Endothelial cell of umbilical vein (primary cell): Measurements from ENCODE around the gene GTF2H4. TPM values are rescaled to one million over a fixed set of nuclear protein-coding genes. Genes with fewer than 3 reads are reported as not detected.

Source experiments
- BruUV-seq: library from RNA; stranded (reverse); fragments of 400-500 nt; replicated peaks from 2 replicates; lab custom pipeline; 2021; lab: Mats Ljungman, UMichigan
- CTCF ChIA-PET: fragments of 300-600, 350-600 bp; sonication (Branson Sonifier 250); formaldehyde crosslinking; loops from one replicate; lab custom pipeline; 2021; ENCODE audit warnings: antibody characterized with exemption, inconsistent platforms; lab: Charles Lee
- POLR2A ChIA-PET: fragments of 300-600, 350-600 bp; sonication (Branson Sonifier 250); formaldehyde crosslinking; loops from one replicate; lab custom pipeline; 2021; ENCODE audit warnings: antibody characterized with exemption, inconsistent platforms; lab: Charles Lee
- DNase-seq: peaks from one replicate; pipeline ENCODE4 v3.0.0-alpha.2; 2011; ENCODE audit warnings: low read depth, low spot score
- FAIRE-seq: peaks from 2 replicates; lab custom pipeline; 2011; peaks lifted over from hg19 to GRCh38; lab: Jason Lieb, UNC
- H2AFZ ChIP-seq: 2 replicates; pipeline ENCODE4 v1.6.0; 2012; ENCODE audit warnings: low read depth, low read length, control low read depth, inconsistent platforms
- H3K27ac ChIP-seq: 2 replicates; pipeline ENCODE4 v1.5.1; 2011; ENCODE audit warnings: low read depth, mild to moderate bottlenecking, control low read depth, low read length, moderate library complexity; ENCODE audit not compliant: insufficient read depth
- H3K27me3 ChIP-seq, 2 experiments: 2 replicates each; pipeline versions ENCODE4 v1.6.0 to v1.6.1; 2011; ENCODE audit warnings: low read length in 2 of 2, mixed read lengths in 1 of 2; ENCODE audit not compliant: control insufficient read depth in 2 of 2, insufficient read depth in 2 of 2
- H3K36me3 ChIP-seq, 2 experiments: 2 replicates in 1 of 2; 3 replicates in 1 of 2; pipeline ENCODE4 v1.5.1; 2011; ENCODE audit warnings: low read length in 2 of 2, mild to moderate bottlenecking in 1 of 2, moderate library complexity in 1 of 2; ENCODE audit not compliant: control insufficient read depth in 2 of 2, insufficient read depth in 2 of 2; ENCODE audit errors: extremely low read depth in 1 of 2
- H3K4me1 ChIP-seq: 3 replicates; pipeline ENCODE4 v1.5.1; 2011; ENCODE audit warnings: mild to moderate bottlenecking, low read length; ENCODE audit not compliant: control insufficient read depth, insufficient read depth; ENCODE audit errors: extremely low read depth
- H3K4me2 ChIP-seq: 2 replicates; pipeline ENCODE4 v1.6.1; 2011; ENCODE audit warnings: low read length, control low read depth, mixed read lengths; ENCODE audit not compliant: insufficient read depth
- H3K4me3 ChIP-seq, 3 experiments: fragments of 200-600 bp in 1 of 3; sonication (generic), shearing (Covaris generic) in 1 of 3; replicated peaks in 1 of 3; 2 replicates each; pipeline ENCODE4 v1.5.1; 2011 to 2016; ENCODE audit warnings: control low read depth in 3 of 3, low read length in 3 of 3, mild to moderate bottlenecking in 2 of 3, inconsistent platforms in 1 of 3, low read depth in 1 of 3, moderate library complexity in 1 of 3; ENCODE audit not compliant: insufficient read depth in 1 of 3
- H3K79me2 ChIP-seq: 2 replicates; pipeline ENCODE4 v1.6.0; 2012; ENCODE audit warnings: low read length, inconsistent platforms; ENCODE audit not compliant: control insufficient read depth, insufficient read depth
- H3K9ac ChIP-seq: replicated peaks from 2 replicates; pipeline ENCODE3; 2011; ENCODE audit warnings: low read length, control low read depth; ENCODE audit not compliant: insufficient read depth; ENCODE audit errors: extremely low read depth
- H3K9me1 ChIP-seq: replicated peaks from 3 replicates; pipeline ENCODE4 v1.6.0; 2011; ENCODE audit warnings: mild to moderate bottlenecking, low read length; ENCODE audit not compliant: control insufficient read depth, insufficient read depth; ENCODE audit errors: extremely low read depth
- H3K9me3 ChIP-seq: replicated peaks from 2 replicates; pipeline ENCODE4 v1.5.1; 2012; ENCODE audit warnings: low read length, inconsistent platforms; ENCODE audit not compliant: control insufficient read depth, insufficient read depth
- H4K20me1 ChIP-seq: replicated peaks from 2 replicates; pipeline ENCODE3; 2011; ENCODE audit warnings: mild to moderate bottlenecking, low read length; ENCODE audit not compliant: control insufficient read depth, insufficient read depth; ENCODE audit errors: extremely low read depth
- CTCF ChIP-seq, 2 donors: IDR thresholded peaks; 1 replicate in 1 of 2; 2 replicates in 1 of 2; pipeline ENCODE4 v1.5.1; 2011; ENCODE audit warnings: low read length in 2 of 2, mild to moderate bottlenecking in 2 of 2, moderate library complexity in 2 of 2, control low read depth in 1 of 2, inconsistent platforms in 1 of 2, low read depth in 1 of 2; ENCODE audit not compliant: insufficient read depth in 1 of 2; ENCODE audit errors: extremely low read depth in 1 of 2
- EZH2 ChIP-seq: IDR thresholded peaks from 2 replicates; pipeline ENCODE4 v1.6.1; 2012; ENCODE audit warnings: borderline replicate concordance, low read depth, mild to moderate bottlenecking, moderate library complexity, low read length, inconsistent platforms; ENCODE audit not compliant: severe bottlenecking
- GATA2 ChIP-seq: IDR thresholded peaks from 2 replicates; pipeline ENCODE4 v1.7.0; 2011; ENCODE audit warnings: low read depth, mild to moderate bottlenecking, moderate library complexity, mixed read lengths, low read length; ENCODE audit not compliant: insufficient read length, insufficient read depth
- JUN ChIP-seq: IDR thresholded peaks from 2 replicates; pipeline ENCODE4 v1.6.1; 2011; ENCODE audit warnings: borderline replicate concordance, low read depth; ENCODE audit not compliant: insufficient read length, insufficient read depth
- MYC ChIP-seq: IDR thresholded peaks from one replicate; pipeline ENCODE4 v1.6.1; 2011; ENCODE audit warnings: mild to moderate bottlenecking, low read depth, low read length
- POLR2A ChIP-seq: IDR thresholded peaks from 2 replicates; pipeline ENCODE4 v1.6.1; 2012; ENCODE audit warnings: low read depth, mild to moderate bottlenecking, control low read depth, low read length
- dilution Hi-C: fragments of 300-500 bp; cut with MboI; formaldehyde crosslinking; loops from one replicate; pipeline ENCODE4 v1.15.0; 2019; ENCODE audit warnings: low sequenced_read_pairs; ENCODE audit not compliant: extremely low pct_ligation_motif_present
- intact Hi-C: fragments of 100-400 bp; cut with micrococcal nuclease; formaldehyde crosslinking; loops from one replicate; pipeline ENCODE4 v1.10.0; 2022
- polyA plus RNA-seq, 4 experiments: library from polyadenylated mRNA; depleted of rRNA in 3 of 4; stranded (reverse) in 3 of 4; unstranded in 1 of 4; fragments of >200 nt; gene quantifications; 2 replicates each; pipeline versions ENCODE4 v1.2.1 to v1.2.3, GENCODE V29; 2011 to 2012; ENCODE audit warnings: missing spikeins in 1 of 4
- total RNA-seq: library from RNA; stranded (reverse); gene quantifications from 2 replicates; pipeline ENCODE4 v1.2.3, GENCODE V29; 2021
- TF ChIP-seq, protein P1 (sequence below): IDR thresholded peaks from 2 replicates; pipeline ENCODE4 v1.6.1; 2011; ENCODE audit not compliant: insufficient read depth, insufficient read length

Gene GTF2H4
- total and polyA plus RNA-seq, 2 donors (not counting 3 experiments of a cell fraction or from before 2014, with no cell fraction given): 40.5 to 52.6 TPM

DNA sequence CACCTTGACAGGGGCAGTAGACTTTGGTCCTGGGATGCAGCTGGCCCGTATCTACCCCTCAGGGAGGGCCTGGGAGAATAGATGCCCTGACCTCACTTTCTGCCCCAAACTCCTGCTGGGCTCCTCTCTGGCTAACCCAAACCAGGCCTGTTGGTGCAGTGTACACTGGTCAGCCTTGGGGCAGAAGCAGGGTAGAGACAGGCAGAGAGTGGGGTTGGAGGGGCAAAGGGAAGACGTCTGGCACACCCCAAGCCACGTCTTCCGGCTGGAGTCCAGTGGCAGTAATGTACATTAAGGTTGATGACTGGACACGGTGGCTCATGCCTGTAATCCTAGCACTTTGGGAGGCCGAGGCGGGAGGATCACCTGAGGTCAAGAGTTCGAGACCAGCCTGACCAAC, 14.3 kb upstream of the GTF2H4 start:
- H3K9ac ChIP-seq: no peak overlapping the region
- CTCF ChIA-PET: interaction anchor here (1.6 kb wide), 1 partner anchor 9 kb away, joined by 3 read pairs; the partner anchor contains the start of gene DDR1
- no peaks in the 10 kb centered on the region for H3K9me3 ChIP-seq
- intact Hi-C loops (no loop called here), dilution Hi-C loops (loop anchor here (25.0 kb wide), 1 partner anchor 156 kb away; the partner anchor contains the start of genes FLOT1 and IER3)
- no peak overlapping the region for H3K4me3 ChIP-seq
- H3K4me1 ChIP-seq: no peaks in the 10 kb centered on the region
- H3K27ac ChIP-seq: no peak overlapping the region
- H4K20me1 ChIP-seq: no peaks in the 10 kb centered on the region
- no peaks in the 10 kb centered on the region for H3K9me1 ChIP-seq
- H3K79me2 ChIP-seq: no peaks in the 10 kb centered on the region
- POLR2A ChIA-PET: no interaction called here
- no peak overlapping the region for H2AFZ ChIP-seq
- H3K27me3 ChIP-seq: no peaks in the 10 kb centered on the region
- FAIRE-seq (no peak), DNase-seq (no peak)
- H3K36me3 ChIP-seq: peaks cover 0 to 7% of the 10 kb centered on the region in 2 experiments
- no peak for TF ChIP-seq MYC
- TF ChIP-seq EZH2: no peak
- TF ChIP-seq, protein P1, sequence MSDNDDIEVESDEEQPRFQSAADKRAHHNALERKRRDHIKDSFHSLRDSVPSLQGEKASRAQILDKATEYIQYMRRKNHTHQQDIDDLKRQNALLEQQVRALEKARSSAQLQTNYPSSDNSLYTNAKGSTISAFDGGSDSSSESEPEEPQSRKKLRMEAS: no peak
- TF ChIP-seq POLR2A: no peak
- TF ChIP-seq CTCF (IDR thresholded peaks at IDR 0.05; ENCODE audit: extremely low read depth in 1 of 2, insufficient read depth in 1 of 2, low read depth in 1 of 2, low read length in 2 of 2): no peak
- TF ChIP-seq GATA2: no peak
- no peak for TF ChIP-seq JUN
- H3K4me2 ChIP-seq: no peak overlapping the region
- no TSS peak for BruUV-seq
